HepG2 (cell line): ENCODE results near the gene GSTM1. TPM values are rescaled to one million over a fixed set of nuclear protein-coding genes. Genes with fewer than 3 reads are reported as not detected.

Experiments used
- ATAC-seq: fragments of 200-7000 bp; cut with Tn5 transposase; 3 replicates; pipeline ENCODE4 v1.9.1; 2020; ENCODE audit warnings: mild to moderate bottlenecking, moderate library complexity
- BruUV-seq: library from RNA; stranded (reverse); fragments of 400-500 nt; replicated peaks from 2 replicates; lab custom pipeline; 2021; lab: Mats Ljungman, UMichigan
- CTCF ChIA-PET: fragments of 300-600 bp; formaldehyde crosslinking; extraction: SDS; loops from one replicate; lab custom pipeline; 2021; ENCODE audit warnings: low total read pairs, inconsistent platforms, low intra/inter-chr PET ratio; lab: Yijun Ruan, JAX
- POLR2A ChIA-PET: fragments of 350-600 bp; sonication (Branson Sonifier 250); formaldehyde crosslinking; loops from one replicate; lab custom pipeline; 2020; ENCODE audit warnings: antibody characterized with exemption, inconsistent platforms; lab: Yijun Ruan, JAX
- DNase-seq: peaks from one replicate; pipeline ENCODE4 v3.0.0-alpha.2; 2015; ENCODE audit warnings: low spot score
- FAIRE-seq: peaks from 3 replicates; lab custom pipeline; 2011; peaks lifted over from hg19 to GRCh38; lab: Jason Lieb, UNC
- H2AFZ ChIP-seq: one replicate; pipeline ENCODE4 v1.6.1; 2011; ENCODE audit warnings: low read length, inconsistent platforms
- H3K27ac ChIP-seq: fragments of 300-600 bp; 3 replicates; pipeline ENCODE4 v1.8.0; 2011; ENCODE audit warnings: mixed run types, mild to moderate bottlenecking, mixed read lengths, low read length, inconsistent platforms; ENCODE audit not compliant: insufficient read depth; ENCODE audit errors: extremely low read length
- H3K27me3 ChIP-seq, 2 experiments: fragments of 200-600 bp in 1 of 2; 2 replicates in 1 of 2; 3 replicates in 1 of 2; pipeline versions ENCODE4 v1.6.0 to v1.8.0; 2011; ENCODE audit warnings: low read length in 2 of 2, mild to moderate bottlenecking in 2 of 2, moderate library complexity in 2 of 2, inconsistent platforms in 1 of 2; ENCODE audit not compliant: insufficient read depth in 2 of 2, control insufficient read depth in 1 of 2
- H3K36me3 ChIP-seq, 2 experiments: fragments of 200-600 bp in 1 of 2; replicated peaks in 1 of 2; 2 replicates in 1 of 2; 3 replicates in 1 of 2; pipeline versions ENCODE4 v1.5.1 to v1.8.0; 2011; ENCODE audit warnings: low read length in 2 of 2, inconsistent platforms in 1 of 2; ENCODE audit not compliant: insufficient read depth in 2 of 2, control insufficient read depth in 1 of 2
- H3K4me1 ChIP-seq: 2 replicates; pipeline ENCODE4 v1.5.1; 2012; ENCODE audit warnings: low read length, inconsistent platforms; ENCODE audit not compliant: insufficient read depth
- H3K4me2 ChIP-seq: 2 replicates; pipeline ENCODE4 v1.6.0; 2011; ENCODE audit warnings: low read depth, low read length, inconsistent platforms
- H3K4me3 ChIP-seq, 3 experiments: fragments of 200-600 bp in 1 of 3; sonication (generic), shearing (Covaris generic) in 1 of 3; replicated peaks in 1 of 3; 2 replicates each; pipeline ENCODE4 v1.5.1; 2011 to 2016; ENCODE audit warnings: low read length in 3 of 3, inconsistent platforms in 2 of 3, low read depth in 2 of 3, mild to moderate bottlenecking in 2 of 3, control low read depth in 1 of 3, mixed read lengths in 1 of 3; ENCODE audit not compliant: insufficient read depth in 1 of 3
- H3K79me2 ChIP-seq: one replicate; pipeline ENCODE4 v1.6.1; 2011; ENCODE audit warnings: low read length, inconsistent platforms; ENCODE audit not compliant: insufficient read depth
- H3K9ac ChIP-seq: 2 replicates; pipeline ENCODE4 v1.6.0; 2011; ENCODE audit warnings: mild to moderate bottlenecking, low read depth, low read length, inconsistent platforms; ENCODE audit not compliant: insufficient read depth
- H3K9me3 ChIP-seq: 2 replicates; pipeline ENCODE4 v1.5.1; 2012; ENCODE audit warnings: mild to moderate bottlenecking, low read length
- H4K20me1 ChIP-seq: 2 replicates; pipeline ENCODE4 v1.6.0; 2011; ENCODE audit warnings: inconsistent platforms, mild to moderate bottlenecking, low read length, moderate library complexity; ENCODE audit not compliant: insufficient read depth
- EHMT2 ChIP-seq: fragments of 200-600 bp; sonication (generic); IDR thresholded peaks from 2 replicates; pipeline ENCODE4 v1.7.0; 2017; ENCODE audit warnings: antibody characterized with exemption, low read depth, low read length, borderline replicate concordance
- HMG20B ChIP-seq: conservative IDR thresholded peaks from 2 replicates; pipeline ENCODE4 v1.6.1; 2016; ENCODE audit warnings: missing genetic modification reagents, missing compliant biosample characterization
- MAFG ChIP-seq: sonication (generic); formaldehyde crosslinking; IDR thresholded peaks from 2 replicates; pipeline ENCODE4 v1.5.1; 2020; ENCODE audit warnings: mild to moderate bottlenecking, missing genetic modification reagents
- MAFK ChIP-seq, 2 experiments: IDR thresholded peaks in 1 of 2; conservative IDR thresholded peaks in 1 of 2; 2 replicates each; pipeline ENCODE4 v1.6.1; 2011; ENCODE audit warnings: improper control_type of control experiment in 2 of 2, low read length in 2 of 2
- PCBP2 ChIP-seq: fragments of 200-400 bp; formaldehyde crosslinking; optimal IDR thresholded peaks from 2 replicates; pipeline ENCODE3; 2018; ENCODE audit warnings: low read length, low read depth; ENCODE audit not compliant: poor library complexity, severe bottlenecking
- RXRB ChIP-seq: IDR thresholded peaks from 2 replicates; pipeline ENCODE4 v1.6.1; 2016; ENCODE audit warnings: borderline replicate concordance, missing genetic modification reagents, missing compliant biosample characterization
- ZNF136 ChIP-seq: sonication (generic); formaldehyde crosslinking; IDR thresholded peaks from 2 replicates; pipeline ENCODE4 v1.8.1; 2022; ENCODE audit warnings: low read depth, mild to moderate bottlenecking, moderate library complexity, missing genetic modification reagents
- WGBS: methylation state at CpG from one replicate; pipeline ENCODE4 v1.1.6; 2017; ENCODE audit warnings: low lambda C conversion rate; 5-methylcytosine and 5-hydroxymethylcytosine counted together
- in situ Hi-C: cut with HindIII; loops from 2 replicates; pipeline ENCODE4 v1.10.0; 2017; ENCODE audit warnings: low pct_unique_long_range_greater_than_20kb; ENCODE audit not compliant: extremely low pct_ligation_motif_present
- intact Hi-C: fragments of 100-400 bp; cut with micrococcal nuclease; formaldehyde crosslinking; loops from one replicate; pipeline ENCODE4 v1.10.0; 2022; ENCODE audit not compliant: unreplicated experiment
- polyA plus RNA-seq, 8 experiments: library from polyadenylated mRNA; depleted of rRNA in 3 of 8; stranded (reverse) in 7 of 8; unstranded in 1 of 8; fragments of >200 nt; fragmentation: Illumina TruSeq in 4 of 8; extraction: Trizol in 4 of 8; gene quantifications; 2 replicates each; pipeline versions ENCODE4 v1.2.1 to v1.2.3, GENCODE V29; 2011 to 2016; ENCODE audit warnings: low read depth in 4 of 8, missing spikeins in 1 of 8, mixed read lengths in 1 of 8; ENCODE audit not compliant: insufficient read depth in 1 of 8
- total RNA-seq, 5 experiments: library from RNA; depleted of rRNA; stranded (reverse); fragments of >200 nt; fragmentation: Illumina TruSeq; extraction: Trizol; gene quantifications; 2 replicates each; pipeline ENCODE4 v1.2.3, GENCODE V29; 2016; ENCODE audit warnings: low read depth in 1 of 5
- TF ChIP-seq, protein P1 (sequence below): sonication (generic); formaldehyde crosslinking; IDR thresholded peaks from 2 replicates; pipeline ENCODE4 v1.8.1; 2023; ENCODE audit warnings: mild to moderate bottlenecking, missing genetic modification reagents
- TF ChIP-seq, protein P2 (sequence below): sonication (generic); formaldehyde crosslinking; IDR thresholded peaks from 2 replicates; pipeline ENCODE4 v1.9.0; 2021; ENCODE audit warnings: missing genetic modification reagents, borderline replicate concordance
- TF ChIP-seq, protein P3 (sequence below): sonication (generic); formaldehyde crosslinking; IDR thresholded peaks from 2 replicates; pipeline ENCODE4 v1.4.0; 2020; ENCODE audit warnings: mild to moderate bottlenecking, missing genetic modification reagents
- TF ChIP-seq, protein P4 (sequence below): sonication (generic); formaldehyde crosslinking; IDR thresholded peaks from 2 replicates; pipeline ENCODE4 v1.8.1; 2022; ENCODE audit warnings: low read depth, mild to moderate bottlenecking, missing genetic modification reagents

Gene GSTM1
- total and polyA plus RNA-seq, 2 of the 13 experiments (the other 11 are each of a cell fraction or from before 2014, with no cell fraction given): 0.42 TPM; not detected in 1

DNA sequence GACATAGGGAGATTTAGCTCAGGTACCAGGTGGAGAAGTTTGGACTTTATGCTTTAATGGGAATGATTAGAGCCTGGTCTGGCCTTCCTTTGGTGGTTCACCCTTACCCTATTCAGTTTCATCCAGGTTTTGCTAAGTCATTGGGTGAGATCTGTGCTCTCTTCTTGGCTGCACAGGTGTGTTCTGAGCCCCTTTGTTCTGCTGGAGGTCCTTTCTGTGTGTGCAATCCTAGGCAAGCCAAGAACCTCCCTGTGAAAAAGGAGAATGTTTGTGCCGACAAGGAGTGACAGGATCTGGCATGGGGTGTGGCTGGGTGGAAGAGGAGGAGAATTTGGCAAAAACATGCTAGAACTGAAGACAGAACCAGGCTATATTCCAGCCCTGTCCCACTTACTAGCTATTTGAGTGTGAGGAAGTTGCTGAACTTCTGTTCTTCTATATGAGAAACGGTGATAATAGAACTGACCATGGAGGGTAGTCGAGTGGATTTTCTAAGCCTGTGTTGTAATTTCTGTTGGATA is 29.0 kb downstream of the GSTM1 start:
- intact Hi-C loops: loop anchor here (10.0 kb wide), 1 partner anchor 268 kb away; the partner anchor contains the start of gene AHCYL1
- no peak overlapping the region for H3K9ac ChIP-seq
- H3K4me1 ChIP-seq: no peaks in the 10 kb centered on the region
- H4K20me1 ChIP-seq: no peaks in the 10 kb centered on the region
- CTCF ChIA-PET: no interaction called here
- no TSS peak for BruUV-seq
- FAIRE-seq (no peak), ATAC-seq (no peak), DNase-seq (no peak)
- no peak overlapping the region for H3K4me2 ChIP-seq
- H2AFZ ChIP-seq: no peak overlapping the region
- no peaks in the 10 kb centered on the region for H3K36me3 ChIP-seq
- no peak overlapping the region for H3K4me3 ChIP-seq
- in situ Hi-C loops: loop anchor here (5.0 to 10.0 kb wide), 3 partner anchors 52 to 172 kb away; partner anchors contain the start of genes GNAI3 and GSTM2
- peaks cover 3 to 35% of the 10 kb centered on the region in 2 experiments; a peak in 3 of 5 replicates for H3K27me3 ChIP-seq
- no peak overlapping the region for H3K27ac ChIP-seq
- no peaks in the 10 kb centered on the region for H3K79me2 ChIP-seq
- 7% methylated on average over 3 of the region's 3 CpGs for WGBS
- no peaks in the 10 kb centered on the region for H3K9me3 ChIP-seq
- POLR2A ChIA-PET: no interaction called here
- no peak for TF ChIP-seq RXRB (CRISPR knock-in tag)
- TF ChIP-seq, protein P1, sequence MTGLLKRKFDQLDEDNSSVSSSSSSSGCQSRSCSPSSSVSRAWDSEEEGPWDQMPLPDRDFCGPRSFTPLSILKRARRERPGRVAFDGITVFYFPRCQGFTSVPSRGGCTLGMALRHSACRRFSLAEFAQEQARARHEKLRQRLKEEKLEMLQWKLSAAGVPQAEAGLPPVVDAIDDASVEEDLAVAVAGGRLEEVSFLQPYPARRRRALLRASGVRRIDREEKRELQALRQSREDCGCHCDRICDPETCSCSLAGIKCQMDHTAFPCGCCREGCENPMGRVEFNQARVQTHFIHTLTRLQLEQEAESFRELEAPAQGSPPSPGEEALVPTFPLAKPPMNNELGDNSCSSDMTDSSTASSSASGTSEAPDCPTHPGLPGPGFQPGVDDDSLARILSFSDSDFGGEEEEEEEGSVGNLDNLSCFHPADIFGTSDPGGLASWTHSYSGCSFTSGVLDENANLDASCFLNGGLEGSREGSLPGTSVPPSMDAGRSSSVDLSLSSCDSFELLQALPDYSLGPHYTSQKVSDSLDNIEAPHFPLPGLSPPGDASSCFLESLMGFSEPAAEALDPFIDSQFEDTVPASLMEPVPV (CRISPR knock-in tag): no peak
- TF ChIP-seq, protein P2, sequence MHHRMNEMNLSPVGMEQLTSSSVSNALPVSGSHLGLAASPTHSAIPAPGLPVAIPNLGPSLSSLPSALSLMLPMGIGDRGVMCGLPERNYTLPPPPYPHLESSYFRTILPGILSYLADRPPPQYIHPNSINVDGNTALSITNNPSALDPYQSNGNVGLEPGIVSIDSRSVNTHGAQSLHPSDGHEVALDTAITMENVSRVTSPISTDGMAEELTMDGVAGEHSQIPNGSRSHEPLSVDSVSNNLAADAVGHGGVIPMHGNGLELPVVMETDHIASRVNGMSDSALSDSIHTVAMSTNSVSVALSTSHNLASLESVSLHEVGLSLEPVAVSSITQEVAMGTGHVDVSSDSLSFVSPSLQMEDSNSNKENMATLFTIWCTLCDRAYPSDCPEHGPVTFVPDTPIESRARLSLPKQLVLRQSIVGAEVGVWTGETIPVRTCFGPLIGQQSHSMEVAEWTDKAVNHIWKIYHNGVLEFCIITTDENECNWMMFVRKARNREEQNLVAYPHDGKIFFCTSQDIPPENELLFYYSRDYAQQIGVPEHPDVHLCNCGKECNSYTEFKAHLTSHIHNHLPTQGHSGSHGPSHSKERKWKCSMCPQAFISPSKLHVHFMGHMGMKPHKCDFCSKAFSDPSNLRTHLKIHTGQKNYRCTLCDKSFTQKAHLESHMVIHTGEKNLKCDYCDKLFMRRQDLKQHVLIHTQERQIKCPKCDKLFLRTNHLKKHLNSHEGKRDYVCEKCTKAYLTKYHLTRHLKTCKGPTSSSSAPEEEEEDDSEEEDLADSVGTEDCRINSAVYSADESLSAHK (CRISPR knock-in tag): no peak
- no peak for TF ChIP-seq PCBP2
- TF ChIP-seq EHMT2: no peak
- TF ChIP-seq, protein P3, sequence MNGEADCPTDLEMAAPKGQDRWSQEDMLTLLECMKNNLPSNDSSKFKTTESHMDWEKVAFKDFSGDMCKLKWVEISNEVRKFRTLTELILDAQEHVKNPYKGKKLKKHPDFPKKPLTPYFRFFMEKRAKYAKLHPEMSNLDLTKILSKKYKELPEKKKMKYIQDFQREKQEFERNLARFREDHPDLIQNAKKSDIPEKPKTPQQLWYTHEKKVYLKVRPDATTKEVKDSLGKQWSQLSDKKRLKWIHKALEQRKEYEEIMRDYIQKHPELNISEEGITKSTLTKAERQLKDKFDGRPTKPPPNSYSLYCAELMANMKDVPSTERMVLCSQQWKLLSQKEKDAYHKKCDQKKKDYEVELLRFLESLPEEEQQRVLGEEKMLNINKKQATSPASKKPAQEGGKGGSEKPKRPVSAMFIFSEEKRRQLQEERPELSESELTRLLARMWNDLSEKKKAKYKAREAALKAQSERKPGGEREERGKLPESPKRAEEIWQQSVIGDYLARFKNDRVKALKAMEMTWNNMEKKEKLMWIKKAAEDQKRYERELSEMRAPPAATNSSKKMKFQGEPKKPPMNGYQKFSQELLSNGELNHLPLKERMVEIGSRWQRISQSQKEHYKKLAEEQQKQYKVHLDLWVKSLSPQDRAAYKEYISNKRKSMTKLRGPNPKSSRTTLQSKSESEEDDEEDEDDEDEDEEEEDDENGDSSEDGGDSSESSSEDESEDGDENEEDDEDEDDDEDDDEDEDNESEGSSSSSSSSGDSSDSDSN (CRISPR knock-in tag): no peak
- TF ChIP-seq HMG20B (CRISPR knock-in tag): no peak
- no peak for TF ChIP-seq MAFG
- no peak for TF ChIP-seq ZNF136 (CRISPR knock-in tag)
- TF ChIP-seq, protein P4, sequence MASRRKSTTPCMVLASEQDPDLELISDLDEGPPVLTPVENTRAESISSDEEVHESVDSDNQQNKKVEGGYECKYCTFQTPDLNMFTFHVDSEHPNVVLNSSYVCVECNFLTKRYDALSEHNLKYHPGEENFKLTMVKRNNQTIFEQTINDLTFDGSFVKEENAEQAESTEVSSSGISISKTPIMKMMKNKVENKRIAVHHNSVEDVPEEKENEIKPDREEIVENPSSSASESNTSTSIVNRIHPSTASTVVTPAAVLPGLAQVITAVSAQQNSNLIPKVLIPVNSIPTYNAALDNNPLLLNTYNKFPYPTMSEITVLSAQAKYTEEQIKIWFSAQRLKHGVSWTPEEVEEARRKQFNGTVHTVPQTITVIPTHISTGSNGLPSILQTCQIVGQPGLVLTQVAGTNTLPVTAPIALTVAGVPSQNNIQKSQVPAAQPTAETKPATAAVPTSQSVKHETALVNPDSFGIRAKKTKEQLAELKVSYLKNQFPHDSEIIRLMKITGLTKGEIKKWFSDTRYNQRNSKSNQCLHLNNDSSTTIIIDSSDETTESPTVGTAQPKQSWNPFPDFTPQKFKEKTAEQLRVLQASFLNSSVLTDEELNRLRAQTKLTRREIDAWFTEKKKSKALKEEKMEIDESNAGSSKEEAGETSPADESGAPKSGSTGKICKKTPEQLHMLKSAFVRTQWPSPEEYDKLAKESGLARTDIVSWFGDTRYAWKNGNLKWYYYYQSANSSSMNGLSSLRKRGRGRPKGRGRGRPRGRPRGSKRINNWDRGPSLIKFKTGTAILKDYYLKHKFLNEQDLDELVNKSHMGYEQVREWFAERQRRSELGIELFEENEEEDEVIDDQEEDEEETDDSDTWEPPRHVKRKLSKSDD (CRISPR knock-in tag): no peak
- TF ChIP-seq MAFK (conservative IDR thresholded peaks at IDR 0.05 in 1 of 2, IDR thresholded peaks at IDR 0.05 in 1 of 2; ENCODE audit: low read length in 2 of 2): no peak
